Measurements from ENCODE around the gene ARHGEF19. TPM values are rescaled to one million over a fixed set of nuclear protein-coding genes. Genes with fewer than 3 reads are reported as not detected.

Gene ARHGEF19
- total and polyA plus RNA-seq, 10 of the 15 experiments (the other 5 are each of a cell fraction or from before 2014, with no cell fraction given): 0.15 to 2.9 (median 0.67) TPM; not detected in 1

GRCh38 chr1:16174261-16174868, 38.1 kb downstream of the ARHGEF19 start:
- Histone ChIP-seq H2AFZ (ENCODE audit: control insufficient read depth, low read depth, low read length) (no peak overlapping the region), H3K4me3 (no peak overlapping the region), H3K4me2 (ENCODE audit: control insufficient read depth, insufficient read depth) (no peak overlapping the region), H3K27me3 (replicated peaks in 1 of 2; ENCODE audit: control insufficient read depth in 2 of 2, insufficient read depth in 2 of 2, low read length in 1 of 2) (no peaks in the 10 kb centered on the region; a peak in 1 of 4 replicates), H4K20me1 (ENCODE audit: control insufficient read depth, insufficient read depth) (no peaks in the 10 kb centered on the region), H3K4me1 (ENCODE audit: control insufficient read depth, insufficient read depth, low read length) (no peaks in the 10 kb centered on the region), H3K36me3 (ENCODE audit: control insufficient read depth in 2 of 2, insufficient read depth in 2 of 2, low read length in 1 of 2) (no peaks in the 10 kb centered on the region), H3K27ac (ENCODE audit: control insufficient read depth, insufficient read depth) (no peak overlapping the region), H3K9me3 (replicated peaks; ENCODE audit: control insufficient read depth, insufficient read depth, low read length) (no peaks in the 10 kb centered on the region), H3K79me2 (ENCODE audit: control insufficient read depth, insufficient read depth, low read length) (no peaks in the 10 kb centered on the region), H3K9ac (ENCODE audit: control insufficient read depth, insufficient read depth, low read length) (no peak overlapping the region)
- 13% methylated on average over 9 of the region's 9 CpGs for WGBS (ENCODE audit: insufficient coverage, insufficient replicate concordance, low lambda C conversion rate, missing lambda C conversion rate)
- ChIA-PET POLR2A (no interaction called here), RAD21 (ENCODE audit: unreplicated experiment) (no interaction called here), CTCF (no interaction called here), SMC1A (ENCODE audit: uncharacterized antibody, unreplicated experiment) (no interaction called here)
- ATAC-seq (no peak), DNase-seq (ENCODE audit: low read depth, low spot score) (no peak), FAIRE-seq (no peak)
- intact Hi-C loops (cut with micrococcal nuclease; ENCODE audit: unreplicated experiment): no loop called here
- TF ChIP-seq YY1 (IDR thresholded peaks at IDR 0.05; ENCODE audit: low read depth, low read length) (no peak), CTCF (IDR thresholded peaks at IDR 0.05 in 2 of 3, conservative IDR thresholded peaks at IDR 0.05 in 1 of 3; ENCODE audit: control insufficient read depth in 2 of 3, extremely low read depth in 1 of 3, insufficient read depth in 1 of 3, low read depth in 3 of 3, low read length in 3 of 3) (no peak), EGR1 (IDR thresholded peaks at IDR 0.05; ENCODE audit: borderline replicate concordance in 1 of 2, low read depth in 2 of 2, low read length in 2 of 2) (no peak), IRF4 (IDR thresholded peaks at IDR 0.05; ENCODE audit: low read depth, low read length) (no peak), BCL11A (IDR thresholded peaks at IDR 0.05; ENCODE audit: low read depth, low read length) (no peak), CHD4 (IDR thresholded peaks at IDR 0.05) (no peak), SREBF1 (IDR thresholded peaks at IDR 0.05; ENCODE audit: low read length) (no peak), HDGF (IDR thresholded peaks at IDR 0.05) (no peak), HDAC2 (IDR thresholded peaks at IDR 0.05) (no peak), HDAC6 (IDR thresholded peaks at IDR 0.05; ENCODE audit: unreplicated experiment) (no peak), BRCA1 (IDR thresholded peaks at IDR 0.05; ENCODE audit: low read depth, low read length) (no peak), ZNF384 (IDR thresholded peaks at IDR 0.05; ENCODE audit: borderline replicate concordance, low read depth, low read length) (no peak), NFYB (IDR thresholded peaks at IDR 0.05; ENCODE audit: insufficient read depth, low read depth, low read length) (no peak), NFXL1 (IDR thresholded peaks at IDR 0.05; ENCODE audit: borderline replicate concordance) (no peak), NBN (IDR thresholded peaks at IDR 0.05) (no peak), ASH2L (IDR thresholded peaks at IDR 0.05; ENCODE audit: borderline replicate concordance, low read depth) (no peak)
- in situ Hi-C loops (cut with MboI): no loop called here
- no TSS peak for BruUV-seq (replicated peaks)

Data from GM12878 (cell line).